Thymus (tissue), 11 donors: ENCODE measurements around the gene SLC35B4. TPM values are rescaled to one million over a fixed set of nuclear protein-coding genes. Genes with fewer than 3 reads are reported as not detected.
A peak's percentile ranks its signal among the peaks of the same experiment; 100 is the strongest.

ENCODE experiments used
- DNase-seq, 9 donors: peaks; one replicate each; pipeline ENCODE4 v3.0.0-alpha.2; 2013; ENCODE audit warnings: low spot score in 9 of 9, low read depth in 6 of 9, missing footprints in 1 of 9
- H3K27ac ChIP-seq, 2 donors: one replicate each; pipeline ENCODE4 v1.5.1; 2013; ENCODE audit warnings: control low read depth in 1 of 2, low read depth in 1 of 2, low read length in 1 of 2, mild to moderate bottlenecking in 1 of 2, moderate library complexity in 1 of 2
- H3K27me3 ChIP-seq, 2 donors: one replicate each; pipeline ENCODE4 v1.5.1; 2013; ENCODE audit warnings: low read length in 1 of 2; ENCODE audit not compliant: control insufficient read depth in 2 of 2, insufficient read depth in 1 of 2
- H3K36me3 ChIP-seq, 2 donors: one replicate each; pipeline ENCODE4 v1.5.1; 2013; ENCODE audit warnings: low read length in 1 of 2, mild to moderate bottlenecking in 1 of 2, moderate library complexity in 1 of 2; ENCODE audit not compliant: control insufficient read depth in 2 of 2, insufficient read depth in 2 of 2
- H3K4me1 ChIP-seq, 2 donors: one replicate each; pipeline ENCODE4 v1.5.1; 2013; ENCODE audit warnings: low read length in 2 of 2; ENCODE audit not compliant: control insufficient read depth in 2 of 2, insufficient read depth in 2 of 2
- H3K4me3 ChIP-seq, 2 donors: one replicate each; pipeline ENCODE4 v1.5.1; 2013; ENCODE audit warnings: low read length in 2 of 2, control low read depth in 1 of 2, mild to moderate bottlenecking in 1 of 2
- H3K9me3 ChIP-seq, 2 donors: one replicate each; pipeline ENCODE4 v1.5.1; 2013; ENCODE audit warnings: low read length in 1 of 2, mild to moderate bottlenecking in 1 of 2; ENCODE audit not compliant: control insufficient read depth in 2 of 2, insufficient read depth in 1 of 2
- WGBS: extraction: QIAGEN DNeasy Blood & Tissue Kit; methylation state at CpG from one replicate; pipeline ENCODE4 v1.1.7; 2013; 5-methylcytosine and 5-hydroxymethylcytosine counted together
- polyA plus RNA-seq: library from polyadenylated mRNA; stranded (reverse); fragments of 200-250 nt; gene quantifications from one replicate; pipeline ENCODE4 v1.2.3, GENCODE V29; 2013
- total RNA-seq: library from RNA; stranded (reverse); fragments of 120-200 nt; gene quantifications from one replicate; pipeline ENCODE4 v1.2.4, GENCODE V29; 2013
- donor health status: healthy.

Gene SLC35B4
- total and polyA plus RNA-seq, 2 donors, result 5.0 to 6.1 TPM

GRCh38 chr7:134276951-134277350, 39.8 kb downstream of the SLC35B4 start:
- Histone ChIP-seq H3K4me3 (no peak overlapping the region), H3K36me3 (no peaks in the 10 kb centered on the region), H3K27me3 (no peaks in the 10 kb centered on the region), H3K9me3 (no peaks in the 10 kb centered on the region), H3K27ac (no peak overlapping the region), H3K4me1 (no peaks in the 10 kb centered on the region)
- DNase-seq, result no peak
- WGBS, result 68% methylated on average over 5 of the region's 5 CpGs

- DNase-seq, result no peak
- 96% methylated on average over 4 of the region's 4 CpGs for WGBS
- Histone ChIP-seq H3K36me3 (no peaks in the 10 kb centered on the region), H3K27me3 (no peaks in the 10 kb centered on the region), H3K9me3 (no peaks in the 10 kb centered on the region), H3K4me1 (no peaks in the 10 kb centered on the region), H3K27ac (no peak overlapping the region), H3K4me3 (no peak overlapping the region)
Observed at GRCh38 chr7:134262322-134262721, 54.4 kb downstream of the SLC35B4 start.

GRCh38 chr7:134255814-134256213, 60.9 kb downstream of the SLC35B4 start:
- WGBS, result 90% methylated on average over 5 of the region's 5 CpGs
- Histone ChIP-seq H3K4me1 (no peaks in the 10 kb centered on the region), H3K4me3 (no peak overlapping the region), H3K27me3 (no peaks in the 10 kb centered on the region), H3K27ac (no peak overlapping the region), H3K9me3 (no peaks in the 10 kb centered on the region), H3K36me3 (no peaks in the 10 kb centered on the region)
- DNase-seq, result no peak

- Histone ChIP-seq H3K4me3 (no peak overlapping the region), H3K9me3 (no peaks in the 10 kb centered on the region), H3K4me1 (no peaks in the 10 kb centered on the region), H3K27me3 (no peaks in the 10 kb centered on the region), H3K27ac (no peak overlapping the region), H3K36me3 (no peaks in the 10 kb centered on the region)
- WGBS, result 97% methylated on average over 3 of the region's 3 CpGs
- no peak for DNase-seq
Observed at GRCh38 chr7:134254311-134254710, 62.4 kb downstream of the SLC35B4 start.

- WGBS, result 94% methylated on average over 3 of the region's 3 CpGs
- no peaks in the 10 kb centered on the region for H3K9me3 ChIP-seq
- DNase-seq, result no peak
- no peaks in the 10 kb centered on the region for H3K36me3 ChIP-seq
- H3K4me1 ChIP-seq, result peaks cover 0 to 3% of the 10 kb centered on the region in 2 donors
- H3K27ac ChIP-seq, result no peak overlapping the region
- no peaks in the 10 kb centered on the region for H3K27me3 ChIP-seq
- no peak overlapping the region for H3K4me3 ChIP-seq
Observed at GRCh38 chr7:134248196-134248595, 68.5 kb downstream of the SLC35B4 start.

GRCh38 chr7:134246761-134247160, 70.0 kb downstream of the SLC35B4 start:
- Histone ChIP-seq H3K27me3 (no peaks in the 10 kb centered on the region), H3K36me3 (no peaks in the 10 kb centered on the region), H3K27ac (no peak overlapping the region), H3K9me3 (no peaks in the 10 kb centered on the region), H3K4me1 (peaks cover 0 to 3% of the 10 kb centered on the region in 2 donors), H3K4me3 (no peak overlapping the region)
- 97% methylated on average over 2 of the region's 2 CpGs for WGBS
- no peak for DNase-seq

- Histone ChIP-seq H3K4me1 (peaks cover 0 to 3% of the 10 kb centered on the region in 2 donors), H3K36me3 (no peaks in the 10 kb centered on the region), H3K9me3 (no peaks in the 10 kb centered on the region), H3K27me3 (no peaks in the 10 kb centered on the region), H3K4me3 (no peak overlapping the region), H3K27ac (no peak overlapping the region)
- no peak for DNase-seq
- 65% methylated on average over 3 of the region's 3 CpGs for WGBS
Observed at GRCh38 chr7:134246347-134246746, 70.4 kb downstream of the SLC35B4 start.

- Histone ChIP-seq H3K27ac (no peak overlapping the region), H3K4me1 (peaks cover 0 to 3% of the 10 kb centered on the region in 2 donors), H3K27me3 (no peaks in the 10 kb centered on the region), H3K36me3 (no peaks in the 10 kb centered on the region), H3K4me3 (no peak overlapping the region), H3K9me3 (no peaks in the 10 kb centered on the region)
- 63% methylated on average over 2 of the region's 2 CpGs for WGBS
- peak in 5 of 9 donors; percentile 15 to 48 (median 27) for DNase-seq
Observed at GRCh38 chr7:134245253-134245652, 71.5 kb downstream of the SLC35B4 start.
